GM23338 (cell line): Measurements from ENCODE around the gene ESRRB. TPM values are rescaled to one million over a fixed set of nuclear protein-coding genes. Genes with fewer than 3 reads are reported as not detected.

Experiments
- ATAC-seq: fragments of 200-7000 bp; cut with Tn5 transposase; 3 replicates; pipeline ENCODE4 v1.9.1; 2020
- DNase-seq: peaks from one replicate; pipeline ENCODE4 v3.0.0-alpha.2; 2015; ENCODE audit warnings: low spot score
- H2AFZ ChIP-seq: fragments of 200-600 bp; sonication (generic); 2 replicates; pipeline ENCODE4 v1.8.0; 2016; ENCODE audit warnings: antibody characterized with exemption, mild to moderate bottlenecking, moderate library complexity
- H3F3A ChIP-seq: fragments of 200-600 bp; sonication (generic); replicated peaks from 2 replicates; pipeline ENCODE4 v1.8.0; 2017; ENCODE audit warnings: antibody characterized with exemption, mixed run types, low read depth
- H3K27ac ChIP-seq: fragments of 200-600 bp; sonication (generic); 2 replicates; pipeline ENCODE4 v1.6.1; 2016; ENCODE audit warnings: low read depth
- H3K27me3 ChIP-seq: fragments of 200-600 bp; sonication (generic); 2 replicates; pipeline ENCODE4 v1.8.0; 2016; ENCODE audit warnings: mild to moderate bottlenecking, mixed run types, moderate library complexity; ENCODE audit not compliant: insufficient read depth
- H3K36me3 ChIP-seq: fragments of 200-600 bp; sonication (generic); 2 replicates; pipeline ENCODE4 v1.8.0; 2016; ENCODE audit warnings: mild to moderate bottlenecking; ENCODE audit not compliant: insufficient read depth
- H3K4me1 ChIP-seq: fragments of 200-600 bp; sonication (generic); 2 replicates; pipeline ENCODE4 v1.8.0; 2016; ENCODE audit warnings: mild to moderate bottlenecking, moderate library complexity; ENCODE audit not compliant: insufficient read depth
- H3K4me2 ChIP-seq: fragments of 200-600 bp; sonication (generic); 2 replicates; pipeline ENCODE4 v1.7.1; 2017; ENCODE audit warnings: mixed run types
- H3K4me3 ChIP-seq: fragments of 200-600 bp; sonication (generic); 2 replicates; pipeline ENCODE4 v1.6.1; 2016; ENCODE audit warnings: mixed run types
- H3K79me2 ChIP-seq: fragments of 200-600 bp; sonication (generic); replicated peaks from 2 replicates; pipeline ENCODE4 v1.8.0; 2017; ENCODE audit warnings: mild to moderate bottlenecking; ENCODE audit not compliant: insufficient read depth
- H3K9me2 ChIP-seq: fragments of 200-600 bp; sonication (generic); 2 replicates; pipeline ENCODE4 v1.8.0; 2017; ENCODE audit not compliant: insufficient read depth
- H4K20me1 ChIP-seq: fragments of 200-600 bp; sonication (generic); replicated peaks from 2 replicates; pipeline ENCODE4 v1.8.0; 2017; ENCODE audit warnings: mild to moderate bottlenecking; ENCODE audit not compliant: insufficient read depth
- H3K27ac Mint-ChIP-seq: 2 replicates; pipeline ENCODE4 v1.8.0; 2020; ENCODE audit warnings: inconsistent platforms, mild to moderate bottlenecking, moderate library complexity, mixed read lengths
- H3K27me3 Mint-ChIP-seq: 3 replicates; pipeline ENCODE4 v1.8.0; 2022; ENCODE audit warnings: low read depth, mild to moderate bottlenecking, moderate library complexity, mixed read lengths, inconsistent platforms; ENCODE audit not compliant: insufficient read depth, poor library complexity
- H3K36me3 Mint-ChIP-seq: 3 replicates; pipeline ENCODE4 v1.8.0; 2021; ENCODE audit warnings: low read depth, mild to moderate bottlenecking, inconsistent platforms, moderate library complexity, mixed read lengths
- H3K4me1 Mint-ChIP-seq: 3 replicates; pipeline ENCODE4 v1.8.0; 2020; ENCODE audit warnings: mild to moderate bottlenecking, inconsistent platforms, mixed read lengths
- H3K4me3 Mint-ChIP-seq: 3 replicates; pipeline ENCODE4 v1.8.0; 2021; ENCODE audit warnings: moderate library complexity, mild to moderate bottlenecking, inconsistent platforms, mixed read lengths
- H3K9me3 Mint-ChIP-seq: 3 replicates; pipeline ENCODE4 v1.8.0; 2020; ENCODE audit warnings: moderate library complexity, mild to moderate bottlenecking, inconsistent platforms, mixed read lengths
- EZH2phosphoT487 ChIP-seq: fragments of 200-600 bp; sonication (generic); IDR thresholded peaks from one replicate; pipeline ENCODE4 v1.8.1; 2018; ENCODE audit warnings: antibody characterized with exemption; ENCODE audit not compliant: unreplicated experiment
- JUNB ChIP-seq: IDR thresholded peaks from one replicate; pipeline ENCODE4 v1.6.1; 2016; ENCODE audit warnings: antibody characterized with exemption; ENCODE audit not compliant: unreplicated experiment
- POLR2AphosphoS5 ChIP-seq: IDR thresholded peaks from 2 replicates; pipeline ENCODE4 v1.6.1; 2016; ENCODE audit warnings: antibody characterized with exemption, low read depth
- STAT1 ChIP-seq: IDR thresholded peaks from one replicate; pipeline ENCODE4 v1.6.1; 2016; ENCODE audit warnings: antibody characterized with exemption; ENCODE audit not compliant: unreplicated experiment
- polyA plus RNA-seq: library from polyadenylated mRNA; unstranded; fragments of >200 nt; fragmentation: Nextera tagmentation; extraction: Ambion mirVana; gene quantifications from 2 replicates; pipeline ENCODE4 v1.2.1, GENCODE V29; 2016
- total RNA-seq: library from RNA; depleted of rRNA; stranded (reverse); fragments of >200 nt; shearing (Covaris generic); gene quantifications from 2 replicates; pipeline ENCODE4 v1.2.3, GENCODE V29; 2014
- TF ChIP-seq, protein P1 (sequence below): IDR thresholded peaks from one replicate; pipeline ENCODE4 v1.6.1; 2018; ENCODE audit warnings: antibody characterized with exemption; ENCODE audit not compliant: unreplicated experiment
- TF ChIP-seq, protein P2 (sequence below): IDR thresholded peaks from 2 replicates; pipeline ENCODE4 v1.6.1; 2016; ENCODE audit warnings: antibody characterized with exemption
- TF ChIP-seq, protein P3 (sequence below), 2 experiments: fragments of 200-600 bp in 1 of 2; sonication (generic) in 1 of 2; conservative IDR thresholded peaks; 2 replicates each; pipeline versions ENCODE4 v1.5.1 to v1.6.1; 2016 to 2017; ENCODE audit warnings: antibody characterized with exemption in 2 of 2, low read depth in 2 of 2, mild to moderate bottlenecking in 2 of 2, moderate library complexity in 1 of 2
- TF ChIP-seq, protein P4 (sequence below): fragments of 250-450 bp; sonication (Bioruptor Pico); IDR thresholded peaks from 2 replicates; pipeline ENCODE4 v1.5.0; 2020; ENCODE audit warnings: mild to moderate bottlenecking, moderate library complexity

ESRRB gene
- total and polyA plus RNA-seq, 2 experiments from 2014 or later = 0.31 to 0.52 TPM

DNA sequence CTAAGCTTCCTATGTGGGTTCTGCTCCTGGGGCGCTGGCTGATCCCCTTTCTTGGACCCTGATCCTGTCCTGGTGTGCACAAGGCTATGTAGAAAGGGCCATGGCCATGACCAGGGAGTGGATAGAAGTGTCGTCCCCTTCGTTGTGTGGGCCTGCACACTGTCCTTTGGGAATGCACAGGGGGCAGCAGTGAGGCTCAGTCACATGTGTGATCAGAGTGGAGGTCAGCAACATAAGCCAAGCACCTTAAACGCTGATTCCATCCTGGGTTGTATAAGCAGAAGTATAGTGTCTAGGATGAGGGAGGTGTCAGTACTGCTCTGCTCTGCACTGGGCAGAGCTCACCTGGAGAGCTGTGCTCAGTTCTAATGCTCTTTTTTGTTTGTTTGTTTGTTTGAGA, 48.4 kb downstream of the ESRRB start:
- peaks cover 14% of the 10 kb centered on the region for H3K27me3 Mint-ChIP-seq
- no peak overlapping the region for H3K4me3 Mint-ChIP-seq
- Histone ChIP-seq H3K79me2 (no peaks in the 10 kb centered on the region), H2AFZ (peak overlapping the region; percentile 14; the same call in 1 of the 2 replicates), H3K36me3 (no peaks in the 10 kb centered on the region), H3K4me3 (no peak overlapping the region), H3K27me3 (no peaks in the 10 kb centered on the region), H3K4me1 (peaks cover 14% of the 10 kb centered on the region; the same call in 1 of the 2 replicates), H3K4me2 (no peak overlapping the region), H3K27ac (no peak overlapping the region), H4K20me1 (no peaks in the 10 kb centered on the region), H3F3A (no peaks in the 10 kb centered on the region), H3K9me2 (no peaks in the 10 kb centered on the region)
- peak; percentile 30; the same call in 2 of the 3 replicates for ATAC-seq
- TF ChIP-seq EZH2phosphoT487 = no peak
- TF ChIP-seq, protein P1, sequence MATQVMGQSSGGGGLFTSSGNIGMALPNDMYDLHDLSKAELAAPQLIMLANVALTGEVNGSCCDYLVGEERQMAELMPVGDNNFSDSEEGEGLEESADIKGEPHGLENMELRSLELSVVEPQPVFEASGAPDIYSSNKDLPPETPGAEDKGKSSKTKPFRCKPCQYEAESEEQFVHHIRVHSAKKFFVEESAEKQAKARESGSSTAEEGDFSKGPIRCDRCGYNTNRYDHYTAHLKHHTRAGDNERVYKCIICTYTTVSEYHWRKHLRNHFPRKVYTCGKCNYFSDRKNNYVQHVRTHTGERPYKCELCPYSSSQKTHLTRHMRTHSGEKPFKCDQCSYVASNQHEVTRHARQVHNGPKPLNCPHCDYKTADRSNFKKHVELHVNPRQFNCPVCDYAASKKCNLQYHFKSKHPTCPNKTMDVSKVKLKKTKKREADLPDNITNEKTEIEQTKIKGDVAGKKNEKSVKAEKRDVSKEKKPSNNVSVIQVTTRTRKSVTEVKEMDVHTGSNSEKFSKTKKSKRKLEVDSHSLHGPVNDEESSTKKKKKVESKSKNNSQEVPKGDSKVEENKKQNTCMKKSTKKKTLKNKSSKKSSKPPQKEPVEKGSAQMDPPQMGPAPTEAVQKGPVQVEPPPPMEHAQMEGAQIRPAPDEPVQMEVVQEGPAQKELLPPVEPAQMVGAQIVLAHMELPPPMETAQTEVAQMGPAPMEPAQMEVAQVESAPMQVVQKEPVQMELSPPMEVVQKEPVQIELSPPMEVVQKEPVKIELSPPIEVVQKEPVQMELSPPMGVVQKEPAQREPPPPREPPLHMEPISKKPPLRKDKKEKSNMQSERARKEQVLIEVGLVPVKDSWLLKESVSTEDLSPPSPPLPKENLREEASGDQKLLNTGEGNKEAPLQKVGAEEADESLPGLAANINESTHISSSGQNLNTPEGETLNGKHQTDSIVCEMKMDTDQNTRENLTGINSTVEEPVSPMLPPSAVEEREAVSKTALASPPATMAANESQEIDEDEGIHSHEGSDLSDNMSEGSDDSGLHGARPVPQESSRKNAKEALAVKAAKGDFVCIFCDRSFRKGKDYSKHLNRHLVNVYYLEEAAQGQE = no peak
- TF ChIP-seq, protein P2, sequence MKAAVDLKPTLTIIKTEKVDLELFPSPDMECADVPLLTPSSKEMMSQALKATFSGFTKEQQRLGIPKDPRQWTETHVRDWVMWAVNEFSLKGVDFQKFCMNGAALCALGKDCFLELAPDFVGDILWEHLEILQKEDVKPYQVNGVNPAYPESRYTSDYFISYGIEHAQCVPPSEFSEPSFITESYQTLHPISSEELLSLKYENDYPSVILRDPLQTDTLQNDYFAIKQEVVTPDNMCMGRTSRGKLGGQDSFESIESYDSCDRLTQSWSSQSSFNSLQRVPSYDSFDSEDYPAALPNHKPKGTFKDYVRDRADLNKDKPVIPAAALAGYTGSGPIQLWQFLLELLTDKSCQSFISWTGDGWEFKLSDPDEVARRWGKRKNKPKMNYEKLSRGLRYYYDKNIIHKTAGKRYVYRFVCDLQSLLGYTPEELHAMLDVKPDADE = no peak
- TF ChIP-seq JUNB = no peak
- TF ChIP-seq, protein P3, sequence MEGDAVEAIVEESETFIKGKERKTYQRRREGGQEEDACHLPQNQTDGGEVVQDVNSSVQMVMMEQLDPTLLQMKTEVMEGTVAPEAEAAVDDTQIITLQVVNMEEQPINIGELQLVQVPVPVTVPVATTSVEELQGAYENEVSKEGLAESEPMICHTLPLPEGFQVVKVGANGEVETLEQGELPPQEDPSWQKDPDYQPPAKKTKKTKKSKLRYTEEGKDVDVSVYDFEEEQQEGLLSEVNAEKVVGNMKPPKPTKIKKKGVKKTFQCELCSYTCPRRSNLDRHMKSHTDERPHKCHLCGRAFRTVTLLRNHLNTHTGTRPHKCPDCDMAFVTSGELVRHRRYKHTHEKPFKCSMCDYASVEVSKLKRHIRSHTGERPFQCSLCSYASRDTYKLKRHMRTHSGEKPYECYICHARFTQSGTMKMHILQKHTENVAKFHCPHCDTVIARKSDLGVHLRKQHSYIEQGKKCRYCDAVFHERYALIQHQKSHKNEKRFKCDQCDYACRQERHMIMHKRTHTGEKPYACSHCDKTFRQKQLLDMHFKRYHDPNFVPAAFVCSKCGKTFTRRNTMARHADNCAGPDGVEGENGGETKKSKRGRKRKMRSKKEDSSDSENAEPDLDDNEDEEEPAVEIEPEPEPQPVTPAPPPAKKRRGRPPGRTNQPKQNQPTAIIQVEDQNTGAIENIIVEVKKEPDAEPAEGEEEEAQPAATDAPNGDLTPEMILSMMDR (conservative IDR thresholded peaks at IDR 0.05; ENCODE audit: low read depth in 2 of 2) = peak; percentile 29 to 55; a peak in 3 of 4 replicates
- TF ChIP-seq, protein P4, sequence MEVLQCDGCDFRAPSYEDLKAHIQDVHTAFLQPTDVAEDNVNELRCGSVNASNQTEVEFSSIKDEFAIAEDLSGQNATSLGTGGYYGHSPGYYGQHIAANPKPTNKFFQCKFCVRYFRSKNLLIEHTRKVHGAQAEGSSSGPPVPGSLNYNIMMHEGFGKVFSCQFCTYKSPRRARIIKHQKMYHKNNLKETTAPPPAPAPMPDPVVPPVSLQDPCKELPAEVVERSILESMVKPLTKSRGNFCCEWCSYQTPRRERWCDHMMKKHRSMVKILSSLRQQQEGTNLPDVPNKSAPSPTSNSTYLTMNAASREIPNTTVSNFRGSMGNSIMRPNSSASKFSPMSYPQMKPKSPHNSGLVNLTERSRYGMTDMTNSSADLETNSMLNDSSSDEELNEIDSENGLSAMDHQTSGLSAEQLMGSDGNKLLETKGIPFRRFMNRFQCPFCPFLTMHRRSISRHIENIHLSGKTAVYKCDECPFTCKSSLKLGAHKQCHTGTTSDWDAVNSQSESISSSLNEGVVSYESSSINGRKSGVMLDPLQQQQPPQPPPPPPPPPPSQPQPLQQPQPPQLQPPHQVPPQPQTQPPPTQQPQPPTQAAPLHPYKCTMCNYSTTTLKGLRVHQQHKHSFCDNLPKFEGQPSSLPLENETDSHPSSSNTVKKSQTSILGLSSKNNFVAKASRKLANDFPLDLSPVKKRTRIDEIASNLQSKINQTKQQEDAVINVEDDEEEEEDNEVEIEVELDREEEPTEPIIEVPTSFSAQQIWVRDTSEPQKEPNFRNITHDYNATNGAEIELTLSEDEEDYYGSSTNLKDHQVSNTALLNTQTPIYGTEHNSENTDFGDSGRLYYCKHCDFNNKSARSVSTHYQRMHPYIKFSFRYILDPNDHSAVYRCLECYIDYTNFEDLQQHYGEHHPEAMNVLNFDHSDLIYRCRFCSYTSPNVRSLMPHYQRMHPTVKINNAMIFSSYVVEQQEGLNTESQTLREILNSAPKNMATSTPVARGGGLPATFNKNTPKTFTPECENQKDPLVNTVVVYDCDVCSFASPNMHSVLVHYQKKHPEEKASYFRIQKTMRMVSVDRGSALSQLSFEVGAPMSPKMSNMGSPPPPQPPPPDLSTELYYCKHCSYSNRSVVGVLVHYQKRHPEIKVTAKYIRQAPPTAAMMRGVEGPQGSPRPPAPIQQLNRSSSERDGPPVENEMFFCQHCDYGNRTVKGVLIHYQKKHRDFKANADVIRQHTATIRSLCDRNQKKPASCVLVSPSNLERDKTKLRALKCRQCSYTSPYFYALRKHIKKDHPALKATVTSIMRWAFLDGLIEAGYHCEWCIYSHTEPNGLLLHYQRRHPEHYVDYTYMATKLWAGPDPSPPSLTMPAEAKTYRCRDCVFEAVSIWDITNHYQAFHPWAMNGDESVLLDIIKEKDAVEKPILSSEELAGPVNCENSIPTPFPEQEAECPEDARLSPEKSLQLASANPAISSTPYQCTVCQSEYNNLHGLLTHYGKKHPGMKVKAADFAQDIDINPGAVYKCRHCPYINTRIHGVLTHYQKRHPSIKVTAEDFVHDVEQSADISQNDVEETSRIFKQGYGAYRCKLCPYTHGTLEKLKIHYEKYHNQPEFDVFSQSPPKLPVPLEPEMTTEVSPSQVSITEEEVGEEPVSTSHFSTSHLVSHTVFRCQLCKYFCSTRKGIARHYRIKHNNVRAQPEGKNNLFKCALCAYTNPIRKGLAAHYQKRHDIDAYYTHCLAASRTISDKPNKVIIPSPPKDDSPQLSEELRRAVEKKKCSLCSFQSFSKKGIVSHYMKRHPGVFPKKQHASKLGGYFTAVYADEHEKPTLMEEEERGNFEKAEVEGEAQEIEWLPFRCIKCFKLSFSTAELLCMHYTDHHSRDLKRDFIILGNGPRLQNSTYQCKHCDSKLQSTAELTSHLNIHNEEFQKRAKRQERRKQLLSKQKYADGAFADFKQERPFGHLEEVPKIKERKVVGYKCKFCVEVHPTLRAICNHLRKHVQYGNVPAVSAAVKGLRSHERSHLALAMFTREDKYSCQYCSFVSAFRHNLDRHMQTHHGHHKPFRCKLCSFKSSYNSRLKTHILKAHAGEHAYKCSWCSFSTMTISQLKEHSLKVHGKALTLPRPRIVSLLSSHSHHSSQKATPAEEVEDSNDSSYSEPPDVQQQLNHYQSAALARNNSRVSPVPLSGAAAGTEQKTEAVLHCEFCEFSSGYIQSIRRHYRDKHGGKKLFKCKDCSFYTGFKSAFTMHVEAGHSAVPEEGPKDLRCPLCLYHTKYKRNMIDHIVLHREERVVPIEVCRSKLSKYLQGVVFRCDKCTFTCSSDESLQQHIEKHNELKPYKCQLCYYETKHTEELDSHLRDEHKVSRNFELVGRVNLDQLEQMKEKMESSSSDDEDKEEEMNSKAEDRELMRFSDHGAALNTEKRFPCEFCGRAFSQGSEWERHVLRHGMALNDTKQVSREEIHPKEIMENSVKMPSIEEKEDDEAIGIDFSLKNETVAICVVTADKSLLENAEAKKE (CRISPR knock-in tag) = no peak
- no peak for TF ChIP-seq STAT1
- no peak for TF ChIP-seq POLR2AphosphoS5
- H3K27ac Mint-ChIP-seq = peak overlapping the region; percentile 52
- H3K9me3 Mint-ChIP-seq = no peaks in the 10 kb centered on the region
- no peaks in the 10 kb centered on the region for H3K36me3 Mint-ChIP-seq
- H3K4me1 Mint-ChIP-seq = peaks cover 32% of the 10 kb centered on the region
- peak; percentile 46 for DNase-seq
